GM12872 (cell line): ENCODE results near the gene CHST4.

ENCODE experiments used
- TF ChIP-seq, protein P1 (sequence below): IDR thresholded peaks from 3 replicates; pipeline ENCODE4 v1.5.1; 2011; ENCODE audit warnings: low read depth, mild to moderate bottlenecking, low read length, moderate library complexity; ENCODE audit not compliant: insufficient read depth

CHST4 gene

DNA sequence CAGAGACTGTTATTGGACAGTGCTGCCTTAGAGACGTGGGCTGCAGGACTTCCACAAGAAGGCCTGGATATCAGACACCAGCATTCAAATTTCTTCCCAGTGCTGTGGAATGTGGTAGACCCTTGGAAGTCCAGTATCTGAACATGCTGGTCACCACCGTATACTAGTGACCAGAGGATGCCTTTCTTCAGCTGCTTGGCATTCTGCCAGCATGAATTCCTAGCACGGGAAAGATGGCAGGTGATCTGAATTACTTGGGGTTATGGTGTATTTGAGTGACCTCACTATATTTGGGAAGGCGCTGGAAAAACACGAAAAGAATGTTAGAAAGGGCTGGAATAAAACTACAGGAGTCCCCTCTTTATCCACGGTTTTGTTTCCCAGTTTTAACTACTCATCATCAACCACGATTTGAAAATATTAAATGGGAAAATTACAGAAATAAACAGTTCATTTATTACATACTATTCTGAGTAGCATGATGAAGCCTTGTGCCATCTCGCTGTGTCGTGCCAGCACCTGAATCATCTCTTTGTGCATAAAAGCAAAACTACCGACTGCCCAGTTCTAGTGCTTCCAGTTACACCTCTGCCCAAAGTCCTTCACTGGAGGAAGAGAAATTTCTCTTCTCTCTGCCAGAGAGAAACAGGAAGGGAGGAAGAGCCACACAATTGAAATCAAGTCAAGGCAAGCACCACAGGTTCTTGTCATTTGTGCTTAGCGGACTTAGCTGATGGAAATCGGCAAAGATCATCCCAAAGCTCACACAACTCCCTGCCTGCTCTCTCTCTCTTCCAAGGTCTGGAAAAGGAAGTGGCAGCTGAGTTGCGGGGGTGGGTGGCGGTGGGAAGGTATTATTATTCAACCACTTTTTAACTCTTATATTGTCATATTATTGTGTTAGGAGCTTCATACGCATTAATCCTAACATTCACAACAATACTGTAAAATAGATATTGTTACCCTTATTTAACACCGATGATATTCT, 1.4 kb upstream of the CHST4 start:
- TF ChIP-seq, protein P1, sequence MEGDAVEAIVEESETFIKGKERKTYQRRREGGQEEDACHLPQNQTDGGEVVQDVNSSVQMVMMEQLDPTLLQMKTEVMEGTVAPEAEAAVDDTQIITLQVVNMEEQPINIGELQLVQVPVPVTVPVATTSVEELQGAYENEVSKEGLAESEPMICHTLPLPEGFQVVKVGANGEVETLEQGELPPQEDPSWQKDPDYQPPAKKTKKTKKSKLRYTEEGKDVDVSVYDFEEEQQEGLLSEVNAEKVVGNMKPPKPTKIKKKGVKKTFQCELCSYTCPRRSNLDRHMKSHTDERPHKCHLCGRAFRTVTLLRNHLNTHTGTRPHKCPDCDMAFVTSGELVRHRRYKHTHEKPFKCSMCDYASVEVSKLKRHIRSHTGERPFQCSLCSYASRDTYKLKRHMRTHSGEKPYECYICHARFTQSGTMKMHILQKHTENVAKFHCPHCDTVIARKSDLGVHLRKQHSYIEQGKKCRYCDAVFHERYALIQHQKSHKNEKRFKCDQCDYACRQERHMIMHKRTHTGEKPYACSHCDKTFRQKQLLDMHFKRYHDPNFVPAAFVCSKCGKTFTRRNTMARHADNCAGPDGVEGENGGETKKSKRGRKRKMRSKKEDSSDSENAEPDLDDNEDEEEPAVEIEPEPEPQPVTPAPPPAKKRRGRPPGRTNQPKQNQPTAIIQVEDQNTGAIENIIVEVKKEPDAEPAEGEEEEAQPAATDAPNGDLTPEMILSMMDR = no peak

- TF ChIP-seq, protein P1 = no peak
Measured at GRCh38 chr16:71528257-71528656, 2.0 kb downstream of the CHST4 start.

DNA sequence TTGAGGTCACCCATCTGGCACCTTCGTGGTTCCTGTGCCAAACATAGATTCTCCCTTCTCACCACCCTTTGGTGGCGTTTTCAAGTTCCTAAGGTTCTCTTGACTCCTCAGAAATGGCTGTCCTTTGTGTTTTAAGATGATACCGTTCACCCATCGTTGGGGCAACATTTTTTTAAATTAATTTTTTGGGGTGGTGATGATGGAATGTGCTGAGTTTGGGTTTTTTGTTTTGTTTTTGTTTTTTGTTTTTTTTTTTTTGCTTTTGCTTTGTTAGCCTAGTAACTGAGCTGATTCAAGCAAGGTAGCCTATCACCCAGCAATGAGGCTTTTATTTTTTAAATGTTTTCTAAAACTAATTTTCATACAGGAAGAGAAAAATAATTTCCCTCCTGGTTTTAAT, 2.6 kb downstream of the CHST4 start:
- TF ChIP-seq, protein P1 = no peak

GRCh38 chr16:71532366-71532765, 6.1 kb downstream of the CHST4 start:
- TF ChIP-seq, protein P1 = no peak

GRCh38 chr16:71536752-71537499, 10.7 kb downstream of the CHST4 start:
- TF ChIP-seq, protein P1 = no peak

DNA sequence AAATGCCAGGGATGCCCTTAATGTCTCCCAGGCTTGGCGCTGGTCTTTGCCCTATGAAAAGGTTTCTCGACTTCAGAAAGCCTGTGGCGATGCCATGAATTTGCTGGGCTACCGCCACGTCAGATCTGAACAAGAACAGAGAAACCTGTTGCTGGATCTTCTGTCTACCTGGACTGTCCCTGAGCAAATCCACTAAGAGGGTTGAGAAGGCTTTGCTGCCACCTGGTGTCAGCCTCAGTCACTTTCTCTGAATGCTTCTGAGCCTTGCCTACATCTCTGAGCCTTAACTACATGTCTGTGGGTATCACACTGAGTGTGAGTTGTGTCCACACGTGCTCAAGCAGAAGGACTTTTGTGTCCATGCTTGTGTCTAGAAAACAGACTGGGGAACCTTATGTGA, 11.4 kb downstream of the CHST4 start:
- TF ChIP-seq, protein P1 = peak; percentile 83

- TF ChIP-seq, protein P1 = peak; percentile 89
Measured at GRCh38 chr16:71542377-71542776, 16.2 kb downstream of the CHST4 start.
